HEK293T (cell line): Measurements from ENCODE around the gene HOXC11.

Source experiments
- CTCF ChIA-PET: fragments of 350-600 bp; formaldehyde crosslinking; extraction: SDS; loops from one replicate; lab custom pipeline; 2021; ENCODE audit warnings: antibody characterized with exemption, inconsistent platforms; lab: Yijun Ruan, JAX
- POLR2A ChIA-PET: fragments of 350-600 bp; formaldehyde crosslinking; extraction: SDS; loops from one replicate; lab custom pipeline; 2020; ENCODE audit warnings: antibody characterized with exemption, inconsistent platforms; lab: Yijun Ruan, JAX
- DNase-seq: peaks from one replicate; pipeline ENCODE4 v3.0.0; 2012; ENCODE audit warnings: mixed read lengths; ENCODE audit errors: extremely low spot score
- ARNT ChIP-seq: fragments of 450-650 bp; IDR thresholded peaks from 2 replicates; pipeline ENCODE4 v1.6.1; 2017; ENCODE audit warnings: mild to moderate bottlenecking
- BHLHE40 ChIP-seq: fragments of 450-650 bp; IDR thresholded peaks from 2 replicates; pipeline ENCODE4 v1.6.1; 2016; ENCODE audit warnings: mild to moderate bottlenecking, moderate library complexity, borderline replicate concordance
- CTBP1 ChIP-seq: fragments of 450-650 bp; IDR thresholded peaks from 2 replicates; pipeline ENCODE4 v1.6.1; 2016; ENCODE audit warnings: borderline replicate concordance
- ELF4 ChIP-seq: fragments of 450-650 bp; IDR thresholded peaks from 2 replicates; pipeline ENCODE4 v1.6.1; 2017; ENCODE audit warnings: antibody characterized with exemption
- FOXA1 ChIP-seq: fragments of 450-650 bp; IDR thresholded peaks from 2 replicates; pipeline ENCODE4 v1.6.1; 2016; ENCODE audit warnings: mild to moderate bottlenecking
- FOXK2 ChIP-seq: fragments of 450-650 bp; IDR thresholded peaks from 2 replicates; pipeline ENCODE4 v1.6.1; 2016; ENCODE audit warnings: mild to moderate bottlenecking
- FOXM1 ChIP-seq: fragments of 450-650 bp; IDR thresholded peaks from 2 replicates; pipeline ENCODE4 v1.6.1; 2017; ENCODE audit warnings: mild to moderate bottlenecking, borderline replicate concordance
- HDGF ChIP-seq: fragments of 450-650 bp; IDR thresholded peaks from 2 replicates; pipeline ENCODE4 v1.6.1; 2017; ENCODE audit warnings: antibody characterized with exemption, borderline replicate concordance
- L3MBTL2 ChIP-seq: fragments of 450-650 bp; conservative IDR thresholded peaks from 2 replicates; pipeline ENCODE4 v1.6.1; 2016; ENCODE audit warnings: mild to moderate bottlenecking
- LEF1 ChIP-seq: fragments of 450-650 bp; IDR thresholded peaks from 2 replicates; pipeline ENCODE4 v1.6.1; 2017; ENCODE audit warnings: mild to moderate bottlenecking, borderline replicate concordance
- NFRKB ChIP-seq: fragments of 450-650 bp; IDR thresholded peaks from 2 replicates; pipeline ENCODE4 v1.6.1; 2016; ENCODE audit warnings: mild to moderate bottlenecking, moderate library complexity
- SP1 ChIP-seq: fragments of 450-650 bp; IDR thresholded peaks from 2 replicates; pipeline ENCODE4 v1.6.1; 2017
- SUZ12 ChIP-seq: fragments of 450-650 bp; IDR thresholded peaks from 2 replicates; pipeline ENCODE4 v1.6.1; 2016; ENCODE audit warnings: mild to moderate bottlenecking
- TARDBP ChIP-seq: fragments of 450-650 bp; IDR thresholded peaks from 2 replicates; pipeline ENCODE4 v1.6.1; 2016
- ZNF384 ChIP-seq: fragments of 450-650 bp; IDR thresholded peaks from 2 replicates; pipeline ENCODE4 v1.6.1; 2016
- TF ChIP-seq, protein P1 (sequence below): fragments of 450-650 bp; IDR thresholded peaks from 2 replicates; pipeline ENCODE4 v1.6.1; 2016

HOXC11 gene

DNA sequence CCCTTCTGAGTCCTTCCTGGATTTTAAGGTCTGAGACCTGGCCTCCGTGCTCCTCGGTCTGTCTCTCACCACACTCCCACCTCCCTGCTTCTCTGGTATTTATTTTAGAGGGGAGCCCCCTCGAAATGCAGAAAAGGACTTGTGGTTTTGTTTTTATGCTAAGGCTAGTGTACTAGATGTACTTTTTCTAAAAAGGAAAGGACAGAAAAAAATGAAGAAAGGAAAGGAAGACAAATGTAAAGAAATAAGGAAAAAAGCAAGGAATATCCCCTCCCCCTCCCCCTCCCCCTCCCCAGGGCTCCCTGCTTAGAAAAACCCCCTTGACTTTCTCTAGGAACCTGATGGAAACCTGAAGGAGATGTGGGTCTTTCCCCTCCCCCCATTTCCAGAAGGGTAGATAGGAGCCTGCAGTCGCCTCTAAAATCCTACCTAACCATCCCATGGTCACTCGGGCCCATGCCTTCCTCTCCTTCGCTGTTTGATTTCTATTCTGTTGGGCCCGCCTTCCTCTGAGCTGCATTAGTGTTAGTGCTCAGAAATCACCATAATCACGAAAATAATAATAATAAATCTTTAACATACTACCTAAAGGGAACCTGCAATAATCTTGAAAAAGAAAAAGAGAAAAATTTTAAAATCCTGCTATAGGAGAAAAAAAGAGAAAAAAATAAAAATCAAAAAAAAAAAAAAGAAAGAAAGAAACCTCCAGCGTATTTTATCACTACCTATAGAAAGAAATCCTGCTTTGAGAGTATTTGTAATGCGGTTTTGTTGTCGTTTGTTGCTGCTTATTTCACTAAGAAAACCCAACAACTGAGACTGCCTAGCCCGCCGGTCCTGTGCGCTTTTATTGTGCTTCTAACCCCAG is 39.0 kb downstream of the HOXC11 start:
- DNase-seq = no peak
- no peak for TF ChIP-seq SP1
- TF ChIP-seq ELF4 = no peak
- TF ChIP-seq, protein P1, sequence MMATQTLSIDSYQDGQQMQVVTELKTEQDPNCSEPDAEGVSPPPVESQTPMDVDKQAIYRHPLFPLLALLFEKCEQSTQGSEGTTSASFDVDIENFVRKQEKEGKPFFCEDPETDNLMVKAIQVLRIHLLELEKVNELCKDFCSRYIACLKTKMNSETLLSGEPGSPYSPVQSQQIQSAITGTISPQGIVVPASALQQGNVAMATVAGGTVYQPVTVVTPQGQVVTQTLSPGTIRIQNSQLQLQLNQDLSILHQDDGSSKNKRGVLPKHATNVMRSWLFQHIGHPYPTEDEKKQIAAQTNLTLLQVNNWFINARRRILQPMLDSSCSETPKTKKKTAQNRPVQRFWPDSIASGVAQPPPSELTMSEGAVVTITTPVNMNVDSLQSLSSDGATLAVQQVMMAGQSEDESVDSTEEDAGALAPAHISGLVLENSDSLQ = no peak
- TF ChIP-seq L3MBTL2 = no peak
- TF ChIP-seq LEF1 = no peak
- TF ChIP-seq FOXA1 = no peak
- TF ChIP-seq TARDBP = no peak
- no peak for TF ChIP-seq FOXK2
- TF ChIP-seq ARNT = no peak
- TF ChIP-seq SUZ12 = no peak
- no peak for TF ChIP-seq HDGF
- TF ChIP-seq FOXM1 = no peak
- no peak for TF ChIP-seq CTBP1
- no peak for TF ChIP-seq ZNF384
- no peak for TF ChIP-seq NFRKB
- CTCF ChIA-PET = interaction anchor here (0.6 to 0.8 kb wide), 3 partner anchors 10 to 161 kb away, joined by 3 to 4 read pairs (median 3); no protein-coding TSS in a partner anchor
- POLR2A ChIA-PET = interaction anchor here (1.2 kb wide), 1 partner anchor 14 kb away, joined by 4 read pairs; no protein-coding TSS in a partner anchor

DNA sequence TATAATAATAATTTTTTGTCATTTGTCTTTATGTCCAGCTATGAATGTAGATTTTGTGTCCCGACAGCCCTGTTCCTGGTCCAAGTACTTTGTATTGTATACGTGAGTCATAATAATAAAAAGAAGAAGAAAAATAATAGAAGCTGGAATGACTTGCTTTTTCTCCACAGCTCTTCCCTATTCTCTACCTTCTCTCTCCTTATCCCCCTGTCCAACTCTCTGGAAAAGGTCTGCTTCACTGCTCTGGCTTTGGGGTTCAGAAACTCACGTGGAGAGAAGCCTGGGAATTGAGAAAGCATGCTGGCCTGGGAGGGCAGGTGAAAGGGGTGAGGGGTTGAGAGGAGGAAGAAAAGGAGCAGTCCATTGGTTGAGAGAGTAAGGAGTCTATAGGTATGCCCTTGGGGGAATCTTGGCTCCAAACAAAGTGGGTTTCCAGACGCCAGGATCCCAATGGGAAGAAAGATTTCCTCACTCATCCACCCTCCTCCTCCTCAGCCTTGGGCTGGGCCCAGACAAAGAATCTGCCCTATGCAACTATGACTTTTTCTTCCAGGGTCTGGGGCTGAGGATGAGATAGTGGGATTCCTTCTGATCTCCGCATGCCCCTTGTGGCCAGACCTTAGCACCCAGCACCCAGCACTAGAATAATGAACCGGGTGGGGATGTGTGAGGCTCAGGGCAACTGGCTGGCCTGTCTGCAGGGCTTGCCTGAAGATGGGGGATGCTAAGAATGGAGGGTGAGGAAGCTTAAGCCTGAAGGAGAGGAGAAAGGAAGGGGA is 39.9 kb downstream of the HOXC11 start:
- TF ChIP-seq FOXM1 (no peak), CTBP1 (no peak), SP1 (no peak), ZNF384 (no peak), FOXA1 (no peak), FOXK2 (no peak), TARDBP (no peak)
- POLR2A ChIA-PET = interaction anchor here (0.9 to 1.4 kb wide), 2 partner anchors 14 to 25 kb away, joined by 3 read pairs; no protein-coding TSS in a partner anchor
- CTCF ChIA-PET = interaction anchor here (0.6 to 1.4 kb wide), 5 partner anchors 9 to 160 kb away, joined by 3 to 7 read pairs (median 3); partner anchors contain the start of genes HOXC5 and HOXC9
- DNase-seq = no peak

DNA sequence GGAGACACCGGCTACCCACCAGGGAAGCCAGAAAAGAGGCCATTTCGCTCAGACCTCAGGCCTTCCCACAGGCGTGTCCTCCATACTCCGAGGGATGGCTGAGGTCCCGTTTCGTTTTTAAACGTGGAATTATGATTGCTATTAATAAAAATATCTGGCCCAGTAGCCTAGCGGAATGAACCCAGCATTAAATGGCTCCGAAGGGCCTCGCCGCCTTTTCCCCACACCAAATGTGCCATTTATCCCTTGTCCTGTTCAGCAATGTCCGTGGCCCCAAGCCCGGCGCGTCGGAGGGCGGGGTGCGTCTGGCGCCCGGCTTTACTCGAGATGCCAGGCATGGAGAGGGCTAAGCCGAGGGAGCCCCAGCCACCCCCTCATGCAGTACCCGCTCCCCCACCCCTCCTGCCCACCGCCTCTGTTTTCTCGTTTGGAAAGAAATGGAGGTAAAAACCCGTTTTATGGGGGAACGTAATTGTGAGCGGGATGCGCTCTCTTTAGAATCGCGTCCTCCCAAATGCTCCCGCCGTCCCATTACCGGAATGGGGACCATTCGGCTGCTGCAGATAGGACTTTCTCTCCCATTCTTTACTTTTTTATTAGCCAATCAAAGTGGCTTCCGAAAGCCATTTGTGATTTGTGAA is 41.6 kb downstream of the HOXC11 start:
- POLR2A ChIA-PET = interaction anchor here (1.0 to 1.4 kb wide), 4 partner anchors 8 to 266 kb away, joined by 3 read pairs; partner anchors contain the start of gene HNRNPA1
- no peak for TF ChIP-seq FOXM1
- no peak for TF ChIP-seq ARNT
- TF ChIP-seq FOXA1 = no peak
- CTCF ChIA-PET = interaction anchor here (1.4 kb wide), 1 partner anchor 18 kb away, joined by 7 read pairs; the partner anchor contains the start of gene HOXC5
- DNase-seq = no peak

DNA sequence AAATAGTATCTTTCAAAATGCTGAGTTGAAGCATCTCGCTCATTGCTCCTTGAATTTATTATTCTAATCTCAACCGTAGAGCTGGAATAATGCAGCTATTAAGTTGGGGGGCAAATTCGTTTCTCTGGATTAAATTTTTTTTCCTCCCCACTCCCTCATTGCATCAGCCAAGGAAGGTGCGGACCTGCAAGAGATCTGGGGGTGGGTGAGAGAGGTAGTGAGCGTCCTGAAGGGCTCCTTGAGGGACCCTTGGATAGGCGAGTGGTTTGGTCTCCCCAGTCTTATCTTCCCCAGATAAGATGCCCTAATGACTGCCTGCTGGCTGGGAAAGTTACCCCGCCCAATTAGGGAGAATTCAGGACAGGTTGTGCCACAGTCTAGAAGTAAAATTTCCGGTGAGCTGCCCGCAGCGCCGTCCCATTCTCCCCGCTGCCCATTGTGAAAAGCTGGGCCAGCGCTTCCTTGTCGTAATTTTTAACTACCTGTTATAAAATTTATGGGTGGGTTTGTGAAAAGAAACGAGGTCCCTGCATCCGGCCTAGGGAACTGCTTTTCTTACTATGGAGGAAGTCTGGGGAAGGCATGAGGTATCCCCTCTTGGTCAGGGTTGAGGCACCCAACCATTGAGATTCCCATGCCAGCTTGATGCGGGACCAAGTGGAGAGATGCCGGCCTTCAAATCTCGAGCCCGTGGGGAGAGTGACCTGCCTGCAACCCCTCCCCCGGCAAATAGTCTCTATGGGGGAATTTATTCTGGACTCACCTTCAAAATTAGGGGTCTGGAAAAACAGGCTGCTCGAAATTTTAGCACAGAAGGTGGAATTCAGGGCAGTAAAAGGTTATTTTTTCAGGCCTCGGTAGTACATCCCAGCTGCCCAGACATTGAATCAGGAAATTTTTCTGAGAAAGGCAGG is 42.3 kb downstream of the HOXC11 start:
- TF ChIP-seq BHLHE40 (no peak), FOXM1 (no peak), CTBP1 (no peak), FOXA1 (no peak), ARNT (no peak), FOXK2 (no peak), SP1 (no peak), NFRKB (no peak), ELF4 (no peak), SUZ12 (no peak), LEF1 (no peak), ZNF384 (no peak), L3MBTL2 (no peak), HDGF (no peak), TARDBP (no peak)
- TF ChIP-seq, protein P1 = no peak
- DNase-seq = no peak
- CTCF ChIA-PET = interaction anchor here (1.1 to 2.3 kb wide), 2 partner anchors 9 to 10 kb away, joined by 3 to 6 read pairs; no protein-coding TSS in a partner anchor
- POLR2A ChIA-PET = interaction anchor here (1.0 to 2.9 kb wide), 7 partner anchors 8 to 265 kb away, joined by 3 to 26 read pairs (median 3); partner anchors contain the start of genes HNRNPA1, HOXC6 and HOXC9

DNA sequence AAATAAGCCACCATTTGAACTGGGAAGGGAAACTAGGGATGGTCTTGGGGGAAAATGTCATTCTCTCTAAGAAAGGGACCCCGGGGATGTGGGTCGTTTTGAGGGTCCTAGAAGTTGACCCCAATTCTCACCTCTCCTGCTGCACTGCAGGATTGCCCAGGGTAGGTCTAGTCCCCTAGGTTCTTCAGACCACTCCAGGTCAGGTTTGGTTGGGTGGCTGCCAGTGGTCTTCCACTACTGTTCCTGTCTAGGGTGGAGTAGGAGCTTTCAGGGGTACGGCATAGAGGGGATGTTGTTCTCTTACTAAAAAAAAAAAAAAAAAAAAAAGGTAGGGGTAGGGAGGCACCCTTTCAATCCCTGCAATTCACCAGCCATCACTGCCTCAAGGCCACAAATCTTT is 43.1 kb downstream of the HOXC11 start:
- no peak for TF ChIP-seq BHLHE40
- no peak for TF ChIP-seq FOXM1
- TF ChIP-seq SUZ12 = no peak
- no peak for TF ChIP-seq ARNT
- TF ChIP-seq CTBP1 = no peak
- TF ChIP-seq FOXA1 = no peak
- TF ChIP-seq, protein P1 = no peak
- TF ChIP-seq ZNF384 = no peak
- TF ChIP-seq NFRKB = no peak
- TF ChIP-seq L3MBTL2 = no peak
- TF ChIP-seq ELF4 = no peak
- no peak for TF ChIP-seq LEF1
- no peak for TF ChIP-seq TARDBP
- TF ChIP-seq SP1 = no peak
- TF ChIP-seq HDGF = no peak
- TF ChIP-seq FOXK2 = no peak
- CTCF ChIA-PET = interaction anchor here (0.6 to 2.3 kb wide), 5 partner anchors 9 to 192 kb away, joined by 3 to 13 read pairs (median 4); partner anchors contain the start of gene HOXC10
- POLR2A ChIA-PET = interaction anchor here (0.7 to 2.9 kb wide), 16 partner anchors 8 to 134 kb away, joined by 3 to 26 read pairs (median 4); partner anchors contain the start of genes HOXC4, HOXC5, HOXC6 and HOXC8
- DNase-seq = no peak
